ENCODE measurements around the gene PLEK2. TPM values are rescaled to one million over a fixed set of nuclear protein-coding genes. Genes with fewer than 3 reads are reported as not detected.

PLEK2 gene
- polyA plus RNA-seq, 1 donor from 2014 or later: not detected

- H3K79me2 ChIP-seq (replicated peaks; ENCODE audit: insufficient read depth, low read length): peaks cover 72% of the 10 kb centered on the region
- peak overlapping the region; percentile 76 for H3K9ac ChIP-seq (ENCODE audit: low read length)
- peak overlapping the region; percentile 84 for H3K27ac ChIP-seq (ENCODE audit: low read length)
- peak overlapping the region; percentile 62 for H2AFZ ChIP-seq (ENCODE audit: low read depth, low read length)
- no peaks in the 10 kb centered on the region for H3K9me3 ChIP-seq (ENCODE audit: low read length)
- H3F3A ChIP-seq (ENCODE audit: insufficient read depth, low read length, poor library complexity, severe bottlenecking): no peaks in the 10 kb centered on the region
- no peaks in the 10 kb centered on the region for H4K20me1 ChIP-seq (ENCODE audit: insufficient read depth)
- H3K27me3 ChIP-seq (ENCODE audit: insufficient read depth, low read depth, low read length): no peaks in the 10 kb centered on the region
- TF ChIP-seq TAF1 (IDR thresholded peaks at IDR 0.05; ENCODE audit: low read depth) (peak; percentile 68), REST (IDR thresholded peaks at IDR 0.05; ENCODE audit: borderline replicate concordance) (no peak), EP300 (conservative IDR thresholded peaks at IDR 0.05; ENCODE audit: poor library complexity, severe bottlenecking) (no peak), MXI1 (conservative IDR thresholded peaks at IDR 0.05; ENCODE audit: poor library complexity, severe bottlenecking) (peak; percentile 55)
- no peaks in the 10 kb centered on the region for H3K9me2 ChIP-seq (ENCODE audit: insufficient read depth, low read length)
- H3K4me2 ChIP-seq (ENCODE audit: low read length): peak overlapping the region; percentile 68
- peaks cover 5% of the 10 kb centered on the region for H3K36me3 ChIP-seq (ENCODE audit: insufficient read depth, low read length)
- peak overlapping the region; percentile 81 for H3K4me3 ChIP-seq (ENCODE audit: low read length)
Measured at GRCh38 chr14:67360470-67361206, 51.3 kb downstream of the PLEK2 start.

- H3F3A ChIP-seq (ENCODE audit: insufficient read depth, low read length, poor library complexity, severe bottlenecking): no peaks in the 10 kb centered on the region
Measured at GRCh38 chr14:67359775-67360469, 52.0 kb downstream of the PLEK2 start, which contains the start of the genes ATP6V1D and EIF2S1. Gene ATP6V1D (minus strand): TSS chr14:67359804. CDS start chr14:67359698, 106 bp downstream. Gene EIF2S1 (plus strand): TSS chr14:67360328. CDS start chr14:67364768, 4,440 bp downstream.

More at GRCh38 chr14:67359775-67360469, 52.0 kb downstream of the PLEK2 start, which contains the start of the genes ATP6V1D and EIF2S1:
- Histone ChIP-seq H3K27me3 (ENCODE audit: insufficient read depth, low read depth, low read length) (no peaks in the 10 kb centered on the region), H3K36me3 (ENCODE audit: insufficient read depth, low read length) (peaks cover 5% of the 10 kb centered on the region), H3K79me2 (replicated peaks; ENCODE audit: insufficient read depth, low read length) (peaks cover 79% of the 10 kb centered on the region), H3K4me2 (ENCODE audit: low read length) (peak within 1 kb of the TSS; percentile 83), H3K9me3 (ENCODE audit: low read length) (no peaks in the 10 kb centered on the region), H4K20me1 (ENCODE audit: insufficient read depth) (no peaks in the 10 kb centered on the region), H3K27ac (ENCODE audit: low read length) (peak within 1 kb of the TSS; percentile 84), H2AFZ (ENCODE audit: low read depth, low read length) (peak within 1 kb of the TSS; percentile 62), H3K9ac (ENCODE audit: low read length) (peak within 1 kb of the TSS; percentile 77), H3K9me2 (ENCODE audit: insufficient read depth, low read length) (no peaks in the 10 kb centered on the region), H3K4me3 (ENCODE audit: low read length) (peak within 1 kb of the TSS; percentile 81)
- peak; percentile 50 for TF ChIP-seq REST (IDR thresholded peaks at IDR 0.05; ENCODE audit: borderline replicate concordance)
- TF ChIP-seq TAF1 (IDR thresholded peaks at IDR 0.05; ENCODE audit: low read depth): no peak
- TF ChIP-seq CTCF (IDR thresholded peaks at IDR 0.05; ENCODE audit: poor library complexity, severe bottlenecking): peak; percentile 100
- TF ChIP-seq EP300 (conservative IDR thresholded peaks at IDR 0.05; ENCODE audit: poor library complexity, severe bottlenecking): peak; percentile 39
- peak; percentile 77 for TF ChIP-seq SMC3 (conservative IDR thresholded peaks at IDR 0.05; ENCODE audit: poor library complexity)
- TF ChIP-seq MXI1 (conservative IDR thresholded peaks at IDR 0.05; ENCODE audit: poor library complexity, severe bottlenecking): peak; percentile 96
- no peak for TF ChIP-seq EZH2 (IDR thresholded peaks at IDR 0.05; ENCODE audit: borderline replicate concordance, insufficient read depth, low read length, poor library complexity, severe bottlenecking)
- TF ChIP-seq POLR2AphosphoS5 (IDR thresholded peaks at IDR 0.05): peak; percentile 87
- TF ChIP-seq RAD21 (conservative IDR thresholded peaks at IDR 0.05): peak; percentile 79
